IPS DF 19.7 (cell line): ENCODE results near the gene ARHGEF28.

Source experiments
- DNase-seq: peaks from one replicate; pipeline ENCODE4 v3.0.0-alpha.2; 2013; ENCODE audit warnings: low read depth, low spot score

The ARHGEF28 gene

GRCh38 chr5:73856997-73857396 is 231.0 kb downstream of the ARHGEF28 start:
- no peak for DNase-seq

- DNase-seq = no peak
Observed at GRCh38 chr5:73857446-73857845, 231.4 kb downstream of the ARHGEF28 start.

- no peak for DNase-seq
Observed at GRCh38 chr5:73858054-73858453, 232.1 kb downstream of the ARHGEF28 start.

- DNase-seq = no peak
Observed at GRCh38 chr5:73858776-73859175, 232.8 kb downstream of the ARHGEF28 start.

GRCh38 chr5:73859696-73860095 is 233.7 kb downstream of the ARHGEF28 start:
- DNase-seq = no peak

GRCh38 chr5:73861313-73861988 is 235.5 kb downstream of the ARHGEF28 start:
- DNase-seq = no peak

- no peak for DNase-seq
Observed at GRCh38 chr5:73862796-73863195, 236.8 kb downstream of the ARHGEF28 start.

- no peak for DNase-seq
Observed at GRCh38 chr5:73863876-73864275, 237.9 kb downstream of the ARHGEF28 start.

- no peak for DNase-seq
Observed at GRCh38 chr5:73865315-73865714, 239.3 kb downstream of the ARHGEF28 start.

GRCh38 chr5:73867345-73868335 is 241.6 kb downstream of the ARHGEF28 start:
- DNase-seq = no peak

- DNase-seq = no peak
Observed at GRCh38 chr5:73883646-73884045, 257.6 kb downstream of the ARHGEF28 start.

- no peak for DNase-seq
Observed at GRCh38 chr5:73887688-73888087, 261.7 kb downstream of the ARHGEF28 start.

- DNase-seq = no peak
Observed at GRCh38 chr5:73890569-73890968, 264.6 kb downstream of the ARHGEF28 start.

- DNase-seq = no peak
Observed at GRCh38 chr5:73892218-73892617, 266.2 kb downstream of the ARHGEF28 start.

- no peak for DNase-seq
Observed at GRCh38 chr5:73892806-73893205, 266.8 kb downstream of the ARHGEF28 start.

- no peak for DNase-seq
Observed at GRCh38 chr5:73893813-73894212, 267.8 kb downstream of the ARHGEF28 start.

- DNase-seq = no peak
Observed at GRCh38 chr5:73894860-73895259, 268.9 kb downstream of the ARHGEF28 start.

GRCh38 chr5:73895471-73895870 is 269.5 kb downstream of the ARHGEF28 start:
- no peak for DNase-seq

GRCh38 chr5:73896097-73896496 is 270.1 kb downstream of the ARHGEF28 start:
- DNase-seq = no peak

GRCh38 chr5:73896668-73897067 is 270.7 kb downstream of the ARHGEF28 start:
- DNase-seq = no peak

- no peak for DNase-seq
Observed at GRCh38 chr5:73897893-73898292, 271.9 kb downstream of the ARHGEF28 start.

- DNase-seq = no peak
Observed at GRCh38 chr5:73899055-73899454, 273.1 kb downstream of the ARHGEF28 start.

GRCh38 chr5:73899916-73900315 is 273.9 kb downstream of the ARHGEF28 start:
- DNase-seq = no peak
